NCI-H526 (cell line): ENCODE measurements around the gene DBH.

Experiments
- DNase-seq, 2 experiments: peaks; one replicate each; lab custom pipeline; 2025; lab: John Stamatoyannopoulos, UW

DBH gene

GRCh38 chr9:133643978-133644760 lies 8.0 kb downstream of the DBH start:
- no peak for DNase-seq

- peak in 1 of 2 experiments; percentile 3 for DNase-seq
Measured at GRCh38 chr9:133645021-133645765, 9.0 kb downstream of the DBH start.

GRCh38 chr9:133647148-133647547 lies 11.0 kb downstream of the DBH start:
- no peak for DNase-seq

- no peak for DNase-seq
Measured at GRCh38 chr9:133647765-133648469, 11.8 kb downstream of the DBH start.

- DNase-seq = no peak
Measured at GRCh38 chr9:133649194-133649593, 13.0 kb downstream of the DBH start.

GRCh38 chr9:133650026-133650425 lies 13.9 kb downstream of the DBH start:
- DNase-seq = no peak

- DNase-seq = no peak
Measured at GRCh38 chr9:133653638-133654037, 17.5 kb downstream of the DBH start.

GRCh38 chr9:133654736-133655657 lies 18.8 kb downstream of the DBH start:
- DNase-seq = no peak

- DNase-seq = no peak
Measured at GRCh38 chr9:133655701-133656100, 19.5 kb downstream of the DBH start.

- DNase-seq = peak in 1 of 2 experiments; percentile 13
Measured at GRCh38 chr9:133656211-133657119, 20.3 kb downstream of the DBH start.

GRCh38 chr9:133657120-133657661 lies 21.0 kb downstream of the DBH start:
- DNase-seq = no peak

GRCh38 chr9:133658442-133659431 lies 22.6 kb downstream of the DBH start:
- peak in 1 of 2 experiments; percentile 50 for DNase-seq

- no peak for DNase-seq
Measured at GRCh38 chr9:133659516-133659915, 23.4 kb downstream of the DBH start.

- no peak for DNase-seq
Measured at GRCh38 chr9:133661846-133662540, 25.8 kb downstream of the DBH start.

- no peak for DNase-seq
Measured at GRCh38 chr9:133664173-133665050, 28.2 kb downstream of the DBH start.

GRCh38 chr9:133665096-133665495 lies 28.9 kb downstream of the DBH start:
- no peak for DNase-seq

- no peak for DNase-seq
Measured at GRCh38 chr9:133665535-133665934, 29.4 kb downstream of the DBH start.
